Activated naive CD4-positive, alpha-beta T cell (primary cell): ENCODE measurements around the gene OCIAD1.
A peak's percentile ranks its signal among the peaks of the same experiment; 100 is the strongest.
"Not testable (repeated sequence)": the region's sequence is repeated elsewhere in the genome, so short reads cannot be mapped to it uniquely, and the experiment has no call there.

Source experiments
- DNase-seq, 4 experiments: peaks; one replicate each; lab custom pipeline; 2025; lab: John Stamatoyannopoulos, UW

The OCIAD1 gene

GRCh38 chr4:48830706-48831531, at the start of gene OCIAD1:
TSS of gene OCIAD1 (plus strand) at chr4:48831088. CDS start at chr4:48832625, 1,537 bp downstream.
- DNase-seq, result peak; percentile 71 to 84 (median 78)

GRCh38 chr4:48781968-48782367, 48.9 kb upstream of the OCIAD1 start:
- DNase-seq, result no peak

- no peak for DNase-seq
These were observed 45.6 kb upstream of the OCIAD1 start for GRCh38 chr4:48785302-48785701.

GRCh38 chr4:48786549-48786948, 44.3 kb upstream of the OCIAD1 start:
- no peak for DNase-seq

- DNase-seq, result no peak
These were observed 43.8 kb upstream of the OCIAD1 start for GRCh38 chr4:48787056-48787455.

GRCh38 chr4:48790561-48790960, 40.3 kb upstream of the OCIAD1 start:
- DNase-seq, result no peak

- DNase-seq, result no peak
These were observed 39.6 kb upstream of the OCIAD1 start for GRCh38 chr4:48791313-48791712.

- no peak for DNase-seq
These were observed 38.4 kb upstream of the OCIAD1 start for GRCh38 chr4:48792348-48793006.

- no peak for DNase-seq
These were observed 35.8 kb upstream of the OCIAD1 start for GRCh38 chr4:48795108-48795507.

- DNase-seq, result no peak
These were observed 34.5 kb upstream of the OCIAD1 start for GRCh38 chr4:48796191-48796926.

GRCh38 chr4:48796927-48797679, 33.8 kb upstream of the OCIAD1 start:
- no peak for DNase-seq

GRCh38 chr4:48798117-48798516, 32.8 kb upstream of the OCIAD1 start:
- DNase-seq, result no peak

- DNase-seq, result no peak
These were observed 31.7 kb upstream of the OCIAD1 start for GRCh38 chr4:48799157-48799556.

- not testable (repeated sequence) for DNase-seq
These were observed 30.7 kb upstream of the OCIAD1 start for GRCh38 chr4:48800155-48800554.

- DNase-seq, result no peak
These were observed 29.7 kb upstream of the OCIAD1 start for GRCh38 chr4:48801016-48801715.

GRCh38 chr4:48804584-48805301, 26.1 kb upstream of the OCIAD1 start:
- DNase-seq, result no peak

GRCh38 chr4:48812866-48813265, 18.0 kb upstream of the OCIAD1 start:
- no peak for DNase-seq

GRCh38 chr4:48813964-48814363, 16.9 kb upstream of the OCIAD1 start:
- DNase-seq, result no peak

GRCh38 chr4:48815483-48815882, 15.4 kb upstream of the OCIAD1 start:
- no peak for DNase-seq

GRCh38 chr4:48816297-48816696, 14.6 kb upstream of the OCIAD1 start:
- DNase-seq, result not testable (repeated sequence)

GRCh38 chr4:48816971-48817370, 13.9 kb upstream of the OCIAD1 start:
- DNase-seq, result no peak
